Stimulated activated CD4-positive, alpha-beta T cell treated with anti-CD3 and anti-CD28 coated beads, Interleukin-15, amount 100 ng/mL, for 1 hour (primary cell): Measurements from ENCODE around the gene ADGRB2.

Experiments
- DNase-seq, 2 donors: peaks; one replicate each; pipeline ENCODE4 v3.0.0-alpha.2; 2020; ENCODE audit warnings: low read depth in 1 of 2, low spot score in 1 of 2

ADGRB2 gene

GRCh38 chr1:31782421-31783410 is 18.6 kb upstream of the ADGRB2 start:
- no peak for DNase-seq

DNA sequence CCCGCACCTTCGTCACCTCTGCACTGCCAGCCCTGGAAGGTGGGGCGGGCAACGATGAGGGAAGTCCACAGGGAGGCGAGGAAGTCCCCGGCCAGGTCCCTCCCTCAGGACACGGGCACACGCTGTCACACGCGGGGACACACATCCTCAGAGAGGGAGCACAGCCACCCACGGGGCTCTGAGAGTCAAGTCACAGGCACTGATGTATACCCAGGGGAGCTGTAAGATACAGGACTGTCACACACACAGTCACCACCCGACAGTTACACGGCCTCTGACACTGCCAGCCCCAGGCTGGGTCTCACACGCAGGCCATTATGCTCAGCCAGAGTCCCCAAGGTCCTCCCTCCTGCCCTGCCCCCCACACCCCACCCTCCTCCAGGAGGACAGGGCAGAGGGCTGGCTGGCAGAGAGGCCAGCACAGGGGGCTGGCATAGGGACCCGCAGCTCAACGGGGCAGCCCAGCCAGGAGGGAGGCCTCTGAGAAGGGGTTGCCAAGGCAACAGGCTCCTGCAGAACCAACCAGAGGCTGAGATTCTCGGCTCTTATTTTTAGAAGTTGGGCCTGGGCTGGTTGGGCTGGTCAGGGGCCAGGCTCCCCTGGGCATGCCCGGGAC is 17.7 kb upstream of the ADGRB2 start:
- DNase-seq = no peak

GRCh38 chr1:31781138-31781755 is 17.1 kb upstream of the ADGRB2 start:
- DNase-seq = no peak

DNA sequence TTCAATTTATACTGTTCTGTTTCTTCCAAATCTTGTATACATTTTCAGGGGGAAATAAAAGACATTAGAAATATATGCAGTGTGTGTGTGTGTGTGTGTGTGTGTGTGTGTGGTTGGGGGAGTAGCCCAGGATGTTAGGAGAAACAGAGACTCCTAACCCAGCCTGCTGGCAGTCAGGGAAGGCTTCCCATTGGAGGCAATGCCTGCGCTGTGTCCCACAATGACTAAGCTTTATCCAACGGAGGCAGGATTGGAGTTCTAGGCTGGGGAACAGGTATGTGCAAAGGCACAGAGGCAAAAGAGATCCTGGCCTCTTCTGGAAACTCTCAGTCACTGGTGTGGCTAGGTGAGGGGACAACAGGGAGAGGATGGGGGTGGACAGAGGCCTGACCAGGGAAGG is 16.5 kb upstream of the ADGRB2 start:
- DNase-seq = no peak

GRCh38 chr1:31779687-31780086 is 15.5 kb upstream of the ADGRB2 start:
- DNase-seq = no peak

- DNase-seq = no peak
Observed at GRCh38 chr1:31778763-31779488, 14.8 kb upstream of the ADGRB2 start.

GRCh38 chr1:31776516-31776915 is 12.4 kb upstream of the ADGRB2 start:
- DNase-seq = no peak

DNA sequence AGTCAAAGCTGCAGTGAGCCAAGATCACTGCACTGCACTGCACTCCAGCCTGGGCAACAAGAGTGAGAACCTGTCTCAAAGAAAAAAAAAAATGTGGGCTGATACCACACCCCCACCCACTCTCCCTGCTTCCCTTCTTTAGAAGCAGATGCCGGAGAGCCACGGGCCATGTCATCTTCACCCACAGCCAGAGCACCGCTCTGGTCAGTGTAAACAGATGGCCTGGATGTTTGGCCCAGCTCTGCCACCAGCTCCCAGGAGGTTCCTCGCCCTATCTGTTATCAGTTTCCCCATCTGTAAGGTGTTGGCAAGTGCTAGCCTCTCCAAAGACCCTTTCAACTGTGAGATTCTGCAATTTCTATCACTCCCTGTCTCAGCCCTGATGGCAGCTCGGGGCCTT is 11.9 kb upstream of the ADGRB2 start:
- DNase-seq = no peak

DNA sequence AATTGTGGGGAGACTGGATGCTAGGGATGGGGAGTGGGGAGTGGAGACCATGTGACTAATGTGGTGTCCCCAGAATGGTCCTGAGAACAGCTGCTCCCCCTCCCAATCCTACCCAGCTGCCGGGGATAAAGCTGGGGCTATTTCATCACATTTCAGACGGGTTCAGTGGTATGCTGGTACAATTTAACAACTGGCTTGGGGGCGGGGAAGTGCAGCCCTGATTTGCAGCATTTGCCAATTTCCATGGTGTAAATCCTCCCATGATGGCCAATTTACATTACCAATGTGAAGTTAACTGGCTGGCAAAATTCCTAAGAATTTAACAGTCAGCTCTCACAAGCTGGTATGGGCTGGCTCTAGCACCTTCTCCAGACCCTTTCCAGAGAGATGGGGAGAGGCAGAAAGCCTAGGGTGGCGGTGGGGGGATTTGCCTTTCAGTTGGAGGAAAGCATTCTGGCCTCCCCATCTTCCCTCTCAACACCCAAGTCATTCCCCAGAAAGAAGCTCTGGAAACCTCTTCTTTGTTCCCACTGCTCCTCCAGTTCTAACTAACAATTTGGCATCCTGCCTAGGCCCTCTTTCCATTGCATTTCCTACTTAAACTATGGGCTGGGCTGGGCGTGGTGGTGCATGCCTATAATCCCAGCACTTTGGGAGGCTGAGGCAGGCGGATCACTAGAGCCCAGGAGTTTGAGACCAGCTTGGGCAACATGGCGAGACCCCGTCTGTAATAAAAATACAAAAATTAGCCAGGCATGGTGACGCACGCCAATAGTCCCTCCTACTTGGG is 11.3 kb upstream of the ADGRB2 start:
- no peak for DNase-seq

- no peak for DNase-seq
Observed at GRCh38 chr1:31774495-31774894, 10.4 kb upstream of the ADGRB2 start.

- no peak for DNase-seq
Observed at GRCh38 chr1:31773861-31774260, 9.7 kb upstream of the ADGRB2 start.

DNA sequence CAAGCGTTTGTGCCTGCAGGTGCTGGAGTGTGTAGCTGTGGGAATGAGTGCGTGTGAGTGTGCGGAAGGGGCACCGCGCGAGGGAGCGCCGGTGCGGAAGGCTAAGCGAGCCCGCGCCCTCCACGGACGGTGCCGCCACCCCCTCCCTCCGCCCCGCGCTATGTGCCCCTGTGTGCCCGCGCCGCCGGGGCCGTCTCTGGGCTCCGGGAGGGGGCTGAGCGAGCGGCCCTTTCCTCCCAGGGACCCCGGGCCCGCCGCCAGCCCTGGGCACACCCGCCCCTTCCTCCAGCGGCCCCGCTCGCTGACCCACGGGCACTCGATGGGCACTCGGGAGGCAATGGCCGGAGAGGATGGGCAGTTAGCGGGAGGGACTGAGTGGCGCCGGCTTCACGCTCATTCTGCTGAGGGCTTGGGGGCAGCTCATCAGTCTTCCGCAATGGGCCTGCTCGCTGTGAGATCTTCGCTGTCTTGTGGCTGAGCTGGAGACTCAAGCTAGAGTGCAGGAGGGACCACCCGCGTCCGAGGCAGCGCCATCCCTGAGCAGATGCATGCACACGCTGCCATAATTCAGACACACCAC is 8.6 kb upstream of the ADGRB2 start:
- no peak for DNase-seq

DNA sequence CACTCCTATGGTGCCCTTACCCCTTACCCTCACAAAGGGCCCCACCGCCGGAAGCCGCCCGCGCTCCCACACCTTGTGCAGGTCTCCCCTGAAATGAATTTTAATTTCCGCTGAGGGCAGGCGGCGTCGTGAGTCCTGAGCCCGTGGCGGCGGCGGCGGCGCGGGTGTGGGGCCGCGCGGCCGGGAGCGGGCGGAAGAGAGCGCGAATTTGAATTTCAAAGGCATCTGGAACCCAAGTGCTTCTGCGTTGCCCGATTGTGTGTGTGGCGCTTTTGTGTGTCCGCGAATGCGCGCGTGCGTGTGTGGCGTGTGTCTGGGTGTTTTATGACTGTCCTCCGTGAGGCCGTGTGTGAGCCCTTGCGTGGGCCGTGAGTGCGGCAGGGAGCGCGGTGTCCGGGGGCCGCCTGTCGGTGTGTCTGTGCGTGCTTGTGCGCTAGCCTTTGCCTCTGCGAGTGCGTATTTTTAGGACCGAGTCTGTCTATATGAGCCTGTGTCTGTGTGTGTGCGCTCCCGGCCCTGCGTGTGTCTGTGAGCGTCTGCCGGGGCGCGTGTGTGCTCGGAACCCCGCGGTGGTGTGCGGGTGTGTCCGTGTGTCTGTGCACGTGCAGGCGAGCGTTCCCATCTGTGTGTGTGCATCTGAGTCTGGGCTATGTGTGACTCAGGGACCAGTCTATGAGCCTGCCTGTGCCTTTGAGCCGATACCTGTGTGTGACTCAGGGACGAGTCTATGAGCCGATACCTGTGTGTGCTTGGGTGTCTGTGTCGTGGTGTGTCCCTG is 7.9 kb upstream of the ADGRB2 start:
- peak; percentile 14 to 33 for DNase-seq

- DNase-seq = no peak
Observed at GRCh38 chr1:31769720-31770390, 5.7 kb upstream of the ADGRB2 start.

DNA sequence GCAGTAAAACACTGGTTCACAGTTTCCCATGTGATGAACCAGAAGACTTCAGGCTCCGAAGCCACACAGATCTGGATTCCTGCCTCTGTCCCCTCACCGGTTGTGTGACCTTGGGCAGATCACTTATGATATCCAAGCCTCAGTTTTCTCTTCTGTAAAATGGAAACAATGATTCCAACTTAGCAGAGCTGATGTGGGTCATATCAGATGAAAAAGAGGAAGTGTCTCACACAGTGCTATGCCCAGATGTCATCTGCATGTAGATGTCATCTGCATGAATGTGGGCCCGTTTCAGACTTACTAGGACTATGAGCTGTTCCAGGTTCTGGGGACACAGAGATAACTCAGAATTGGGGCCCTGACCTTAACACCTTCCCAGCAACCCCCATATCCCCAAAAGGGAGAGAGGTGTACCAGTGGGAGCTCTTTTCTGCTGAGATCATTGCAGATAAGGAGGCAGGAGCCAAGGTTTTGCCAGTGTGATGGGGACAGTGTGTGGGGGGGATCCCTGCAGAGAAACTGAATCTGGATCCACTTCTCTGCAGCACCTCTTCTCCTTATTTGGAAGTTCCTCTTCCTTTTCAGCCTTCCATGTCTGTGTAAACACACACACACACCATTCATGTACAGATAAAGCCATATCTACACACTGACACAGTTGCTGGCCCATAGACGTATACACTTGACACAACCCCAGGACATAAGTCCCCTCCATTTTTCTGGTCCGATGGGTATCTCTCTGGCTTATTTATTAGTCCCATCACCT is 5.0 kb upstream of the ADGRB2 start:
- DNase-seq = no peak

DNA sequence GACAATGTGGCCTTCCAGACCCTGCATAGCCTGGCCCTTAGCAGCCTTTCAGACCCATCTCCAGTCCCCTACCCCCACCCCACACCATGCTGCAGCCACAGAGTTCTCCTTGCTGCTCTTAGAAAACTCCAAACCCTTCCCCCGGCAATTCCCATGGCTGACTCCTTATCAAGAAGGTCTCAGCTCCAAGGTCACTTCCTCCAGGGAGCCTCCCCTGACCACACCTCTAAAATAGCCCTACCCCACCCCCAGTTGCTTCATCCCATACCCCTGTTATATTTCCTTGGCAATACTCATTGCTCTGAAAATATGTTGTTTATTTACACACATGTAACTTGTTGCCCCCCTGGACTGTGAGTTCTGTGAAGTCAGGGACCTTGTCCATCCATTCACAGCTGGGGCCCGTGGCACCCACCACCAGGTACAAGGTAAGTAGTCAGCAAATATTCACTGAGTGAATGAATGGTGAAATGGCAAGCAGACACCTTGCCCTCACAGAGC is 4.3 kb upstream of the ADGRB2 start:
- DNase-seq = no peak

GRCh38 chr1:31767225-31767624 is 3.1 kb upstream of the ADGRB2 start:
- DNase-seq = no peak

DNA sequence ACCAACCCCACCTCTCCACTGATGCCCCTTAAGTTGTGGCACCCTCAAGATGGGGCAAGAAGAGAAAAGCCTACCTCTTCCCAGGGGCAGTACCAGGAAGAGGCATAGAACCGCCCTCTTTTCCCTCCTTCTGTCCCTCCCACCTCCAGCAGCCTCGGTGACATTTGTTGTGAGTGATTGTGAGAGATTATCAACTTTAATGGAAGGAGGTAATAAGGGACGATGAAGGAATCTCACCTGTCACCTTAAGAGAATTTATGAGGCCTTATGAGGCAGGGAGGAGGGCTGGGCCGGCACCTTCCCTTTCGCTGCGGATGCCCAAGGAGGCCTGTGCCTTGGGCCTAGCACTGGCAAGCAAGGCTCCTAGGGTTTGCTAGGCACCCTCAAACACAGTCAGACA is 1.4 kb upstream of the ADGRB2 start:
- no peak for DNase-seq
